CD4-positive, alpha-beta T cell treated with Interleukin-4 for 4 hours (primary cell): ENCODE measurements around the gene ACOXL.

Experiments
- DNase-seq: peaks from one replicate; pipeline ENCODE4 v3.0.0-alpha.2; 2020

ACOXL gene

GRCh38 chr2:110764931-110765330 is 32.6 kb downstream of the ACOXL start:
- DNase-seq, result no peak

GRCh38 chr2:110766291-110766690 is 33.9 kb downstream of the ACOXL start:
- DNase-seq, result no peak

GRCh38 chr2:110768591-110768990 is 36.2 kb downstream of the ACOXL start:
- no peak for DNase-seq

GRCh38 chr2:110770404-110770958 is 38.1 kb downstream of the ACOXL start:
- no peak for DNase-seq

- DNase-seq, result no peak
Measured at GRCh38 chr2:110770959-110771431, 38.6 kb downstream of the ACOXL start.

GRCh38 chr2:110771547-110772382 is 39.4 kb downstream of the ACOXL start:
- no peak for DNase-seq

GRCh38 chr2:110772383-110772755 is 40.0 kb downstream of the ACOXL start:
- DNase-seq, result no peak

GRCh38 chr2:110773401-110773921 is 41.1 kb downstream of the ACOXL start:
- no peak for DNase-seq

- DNase-seq, result no peak
Measured at GRCh38 chr2:110774701-110775100, 42.3 kb downstream of the ACOXL start.

- DNase-seq, result no peak
Measured at GRCh38 chr2:110777531-110778311, 45.3 kb downstream of the ACOXL start.

- DNase-seq, result no peak
Measured at GRCh38 chr2:110780461-110780860, 48.1 kb downstream of the ACOXL start.

- no peak for DNase-seq
Measured at GRCh38 chr2:110783196-110783873, 51.0 kb downstream of the ACOXL start.

- DNase-seq, result no peak
Measured at GRCh38 chr2:110784047-110784631, 51.8 kb downstream of the ACOXL start.

GRCh38 chr2:110785439-110785838 is 53.1 kb downstream of the ACOXL start:
- no peak for DNase-seq

- no peak for DNase-seq
Measured at GRCh38 chr2:110788976-110789375, 56.6 kb downstream of the ACOXL start.

GRCh38 chr2:110789706-110790105 is 57.3 kb downstream of the ACOXL start:
- no peak for DNase-seq

- DNase-seq, result no peak
Measured at GRCh38 chr2:110790907-110791306, 58.5 kb downstream of the ACOXL start.

GRCh38 chr2:110791435-110791834 is 59.1 kb downstream of the ACOXL start:
- DNase-seq, result no peak

- DNase-seq, result no peak
Measured at GRCh38 chr2:110793034-110793433, 60.7 kb downstream of the ACOXL start.

GRCh38 chr2:110794390-110794789 is 62.0 kb downstream of the ACOXL start:
- DNase-seq, result no peak

GRCh38 chr2:110794951-110795350 is 62.6 kb downstream of the ACOXL start:
- DNase-seq, result no peak

- DNase-seq, result no peak
Measured at GRCh38 chr2:110796716-110797301, 64.4 kb downstream of the ACOXL start.
